Measurements from ENCODE around the gene PTPRM. TPM values are rescaled to one million over a fixed set of nuclear protein-coding genes. Genes with fewer than 3 reads are reported as not detected.

PTPRM gene
- total RNA-seq, 1 experiment from 2014 or later: 1.6 TPM

DNA sequence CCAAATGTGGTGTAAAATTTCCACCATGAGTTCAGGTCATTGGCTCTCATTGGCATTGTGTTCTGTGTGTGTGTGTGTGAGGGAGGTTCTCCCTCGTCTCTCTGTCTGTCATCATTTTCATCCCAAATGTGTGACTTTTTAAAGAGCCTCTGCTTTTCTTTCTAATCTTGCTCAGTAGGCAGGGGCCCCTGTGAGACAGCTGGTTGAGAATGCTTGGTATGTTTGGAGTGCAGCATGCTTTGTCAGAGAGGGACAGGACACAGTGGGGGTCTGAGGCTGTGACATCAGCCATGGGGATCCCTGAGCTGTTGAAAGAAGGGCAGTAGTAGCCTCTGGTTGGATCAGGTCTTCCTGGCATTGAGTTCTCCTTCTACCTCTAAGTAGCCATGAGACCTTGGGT lies 10.6 kb downstream of the PTPRM start:
- ATAC-seq (no peak), DNase-seq (ENCODE audit: low read depth, low spot score) (no peak)
- POLR2A ChIA-PET: no interaction called here
- Histone ChIP-seq H3K36me3 (ENCODE audit: control insufficient read depth, insufficient read depth, low read length) (no peaks in the 10 kb centered on the region), H3K9me3 (ENCODE audit: control insufficient read depth, insufficient read depth, low read depth, low read length) (no peaks in the 10 kb centered on the region), H3K4me1 (ENCODE audit: control insufficient read depth, insufficient read depth, low read length) (no peaks in the 10 kb centered on the region), H3K27me3 (ENCODE audit: control insufficient read depth, insufficient read depth, low read length) (no peaks in the 10 kb centered on the region), H3K27ac (ENCODE audit: low read length) (no peak overlapping the region), H3K4me3 (ENCODE audit: low read depth in 2 of 2, low read length in 2 of 2) (no peak overlapping the region)
- TF ChIP-seq, protein P1, sequence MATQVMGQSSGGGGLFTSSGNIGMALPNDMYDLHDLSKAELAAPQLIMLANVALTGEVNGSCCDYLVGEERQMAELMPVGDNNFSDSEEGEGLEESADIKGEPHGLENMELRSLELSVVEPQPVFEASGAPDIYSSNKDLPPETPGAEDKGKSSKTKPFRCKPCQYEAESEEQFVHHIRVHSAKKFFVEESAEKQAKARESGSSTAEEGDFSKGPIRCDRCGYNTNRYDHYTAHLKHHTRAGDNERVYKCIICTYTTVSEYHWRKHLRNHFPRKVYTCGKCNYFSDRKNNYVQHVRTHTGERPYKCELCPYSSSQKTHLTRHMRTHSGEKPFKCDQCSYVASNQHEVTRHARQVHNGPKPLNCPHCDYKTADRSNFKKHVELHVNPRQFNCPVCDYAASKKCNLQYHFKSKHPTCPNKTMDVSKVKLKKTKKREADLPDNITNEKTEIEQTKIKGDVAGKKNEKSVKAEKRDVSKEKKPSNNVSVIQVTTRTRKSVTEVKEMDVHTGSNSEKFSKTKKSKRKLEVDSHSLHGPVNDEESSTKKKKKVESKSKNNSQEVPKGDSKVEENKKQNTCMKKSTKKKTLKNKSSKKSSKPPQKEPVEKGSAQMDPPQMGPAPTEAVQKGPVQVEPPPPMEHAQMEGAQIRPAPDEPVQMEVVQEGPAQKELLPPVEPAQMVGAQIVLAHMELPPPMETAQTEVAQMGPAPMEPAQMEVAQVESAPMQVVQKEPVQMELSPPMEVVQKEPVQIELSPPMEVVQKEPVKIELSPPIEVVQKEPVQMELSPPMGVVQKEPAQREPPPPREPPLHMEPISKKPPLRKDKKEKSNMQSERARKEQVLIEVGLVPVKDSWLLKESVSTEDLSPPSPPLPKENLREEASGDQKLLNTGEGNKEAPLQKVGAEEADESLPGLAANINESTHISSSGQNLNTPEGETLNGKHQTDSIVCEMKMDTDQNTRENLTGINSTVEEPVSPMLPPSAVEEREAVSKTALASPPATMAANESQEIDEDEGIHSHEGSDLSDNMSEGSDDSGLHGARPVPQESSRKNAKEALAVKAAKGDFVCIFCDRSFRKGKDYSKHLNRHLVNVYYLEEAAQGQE (IDR thresholded peaks at IDR 0.05; ENCODE audit: insufficient read depth in 1 of 2, low read depth in 2 of 2, low read length in 1 of 2): no peak
- TF ChIP-seq SIN3A (IDR thresholded peaks at IDR 0.05; ENCODE audit: borderline replicate concordance, insufficient read depth, low read depth, low read length): no peak
- intact Hi-C loops (cut with micrococcal nuclease; ENCODE audit: unreplicated experiment) (no loop called here), in situ Hi-C loops (cut with HindIII; ENCODE audit: low pct_unique_long_range_greater_than_20kb, low sequenced_read_pairs) (no loop called here)
- no TSS peak for BruUV-seq (replicated peaks)
- CTCF ChIA-PET: no interaction called here

DNA sequence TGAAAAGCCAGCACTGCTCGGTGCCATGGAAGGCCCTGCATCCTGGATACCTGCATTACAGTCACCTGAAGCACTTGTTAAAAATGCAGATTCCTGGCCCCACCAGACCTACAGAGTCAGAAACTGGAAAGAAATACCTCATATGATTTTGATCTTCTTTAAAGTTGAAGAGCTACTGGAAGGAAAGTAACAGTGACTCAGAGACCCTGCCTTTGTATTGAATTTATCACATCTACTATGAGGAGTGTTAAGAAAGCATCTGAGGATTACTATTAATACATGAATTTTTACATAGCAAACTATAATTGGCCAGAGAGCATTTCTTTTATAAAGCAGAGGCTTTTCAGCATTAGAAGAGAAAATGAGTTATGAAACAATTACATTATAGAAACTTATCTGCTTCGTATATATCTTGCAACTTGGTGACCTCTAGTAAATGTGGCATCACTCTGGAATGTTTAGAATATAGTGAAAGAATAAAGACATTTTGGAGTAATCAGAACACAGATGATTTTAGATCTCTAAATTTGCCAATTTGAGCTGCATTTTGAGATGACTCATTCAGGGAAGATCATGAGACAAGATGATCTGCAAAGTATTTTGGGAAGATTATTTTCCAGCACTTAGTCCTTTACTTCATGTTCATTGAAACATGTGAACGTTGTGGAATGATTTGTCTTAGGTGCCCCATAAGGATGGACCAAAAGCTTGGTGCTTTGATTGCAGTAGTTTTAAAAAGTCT lies 12.2 kb downstream of the PTPRM start:
- ATAC-seq (no peak), DNase-seq (ENCODE audit: low read depth, low spot score) (no peak)
- intact Hi-C loops (cut with micrococcal nuclease; ENCODE audit: unreplicated experiment) (no loop called here), in situ Hi-C loops (cut with HindIII; ENCODE audit: low pct_unique_long_range_greater_than_20kb, low sequenced_read_pairs) (no loop called here)
- H3K27ac ChIP-seq (ENCODE audit: low read length): no peak overlapping the region
- H3K4me1 ChIP-seq (ENCODE audit: control insufficient read depth, insufficient read depth, low read length): no peaks in the 10 kb centered on the region
- H3K36me3 ChIP-seq (ENCODE audit: control insufficient read depth, insufficient read depth, low read length): no peaks in the 10 kb centered on the region
- BruUV-seq (replicated peaks): no TSS peak
- TF ChIP-seq, protein P1 (IDR thresholded peaks at IDR 0.05; ENCODE audit: insufficient read depth in 1 of 2, low read depth in 2 of 2, low read length in 1 of 2): no peak
- no peak for TF ChIP-seq SIN3A (IDR thresholded peaks at IDR 0.05; ENCODE audit: borderline replicate concordance, insufficient read depth, low read depth, low read length)
- no peak for TF ChIP-seq TCF7L2 (IDR thresholded peaks at IDR 0.05; ENCODE audit: low read depth, low read length)
- TF ChIP-seq, protein P2, sequence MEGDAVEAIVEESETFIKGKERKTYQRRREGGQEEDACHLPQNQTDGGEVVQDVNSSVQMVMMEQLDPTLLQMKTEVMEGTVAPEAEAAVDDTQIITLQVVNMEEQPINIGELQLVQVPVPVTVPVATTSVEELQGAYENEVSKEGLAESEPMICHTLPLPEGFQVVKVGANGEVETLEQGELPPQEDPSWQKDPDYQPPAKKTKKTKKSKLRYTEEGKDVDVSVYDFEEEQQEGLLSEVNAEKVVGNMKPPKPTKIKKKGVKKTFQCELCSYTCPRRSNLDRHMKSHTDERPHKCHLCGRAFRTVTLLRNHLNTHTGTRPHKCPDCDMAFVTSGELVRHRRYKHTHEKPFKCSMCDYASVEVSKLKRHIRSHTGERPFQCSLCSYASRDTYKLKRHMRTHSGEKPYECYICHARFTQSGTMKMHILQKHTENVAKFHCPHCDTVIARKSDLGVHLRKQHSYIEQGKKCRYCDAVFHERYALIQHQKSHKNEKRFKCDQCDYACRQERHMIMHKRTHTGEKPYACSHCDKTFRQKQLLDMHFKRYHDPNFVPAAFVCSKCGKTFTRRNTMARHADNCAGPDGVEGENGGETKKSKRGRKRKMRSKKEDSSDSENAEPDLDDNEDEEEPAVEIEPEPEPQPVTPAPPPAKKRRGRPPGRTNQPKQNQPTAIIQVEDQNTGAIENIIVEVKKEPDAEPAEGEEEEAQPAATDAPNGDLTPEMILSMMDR (IDR thresholded peaks at IDR 0.05): no peak
- TF ChIP-seq POLR2AphosphoS5 (IDR thresholded peaks at IDR 0.05; ENCODE audit: low read depth, low read length): no peak
- POLR2A ChIA-PET: no interaction called here
- no peak overlapping the region for H3K4me3 ChIP-seq (ENCODE audit: low read depth in 2 of 2, low read length in 2 of 2)
- H3K9me3 ChIP-seq (ENCODE audit: control insufficient read depth, insufficient read depth, low read depth, low read length): no peaks in the 10 kb centered on the region
- CTCF ChIA-PET: no interaction called here
- H3K27me3 ChIP-seq (ENCODE audit: control insufficient read depth, insufficient read depth, low read length): no peaks in the 10 kb centered on the region

Data from Panc1 (cell line).